Measurements from ENCODE around the gene TRIM8.
"Not testable (repeated sequence)": the region's sequence is repeated elsewhere in the genome, so short reads cannot be mapped to it uniquely, and the experiment has no call there.

TRIM8 gene

GRCh38 chr10:102675011-102675665 lies 30.9 kb downstream of the TRIM8 start:
- H3K27ac Mint-ChIP-seq = peak overlapping the region; percentile 41
- H3K4me3 Mint-ChIP-seq = no peak overlapping the region
- peaks cover 3% of the 10 kb centered on the region for H3K36me3 Mint-ChIP-seq (ENCODE audit: low read depth)
- H3K27me3 Mint-ChIP-seq (ENCODE audit: low read depth) = no peaks in the 10 kb centered on the region
- H3K9me3 Mint-ChIP-seq = no peaks in the 10 kb centered on the region
- H3K4me1 Mint-ChIP-seq (ENCODE audit: low read depth) = peaks cover 24% of the 10 kb centered on the region

GRCh38 chr10:102675666-102676533 lies 31.6 kb downstream of the TRIM8 start:
- H3K4me1 Mint-ChIP-seq (ENCODE audit: low read depth) = peaks cover 24% of the 10 kb centered on the region
- no peak overlapping the region for H3K27ac Mint-ChIP-seq
- peaks cover 3% of the 10 kb centered on the region for H3K36me3 Mint-ChIP-seq (ENCODE audit: low read depth)

DNA sequence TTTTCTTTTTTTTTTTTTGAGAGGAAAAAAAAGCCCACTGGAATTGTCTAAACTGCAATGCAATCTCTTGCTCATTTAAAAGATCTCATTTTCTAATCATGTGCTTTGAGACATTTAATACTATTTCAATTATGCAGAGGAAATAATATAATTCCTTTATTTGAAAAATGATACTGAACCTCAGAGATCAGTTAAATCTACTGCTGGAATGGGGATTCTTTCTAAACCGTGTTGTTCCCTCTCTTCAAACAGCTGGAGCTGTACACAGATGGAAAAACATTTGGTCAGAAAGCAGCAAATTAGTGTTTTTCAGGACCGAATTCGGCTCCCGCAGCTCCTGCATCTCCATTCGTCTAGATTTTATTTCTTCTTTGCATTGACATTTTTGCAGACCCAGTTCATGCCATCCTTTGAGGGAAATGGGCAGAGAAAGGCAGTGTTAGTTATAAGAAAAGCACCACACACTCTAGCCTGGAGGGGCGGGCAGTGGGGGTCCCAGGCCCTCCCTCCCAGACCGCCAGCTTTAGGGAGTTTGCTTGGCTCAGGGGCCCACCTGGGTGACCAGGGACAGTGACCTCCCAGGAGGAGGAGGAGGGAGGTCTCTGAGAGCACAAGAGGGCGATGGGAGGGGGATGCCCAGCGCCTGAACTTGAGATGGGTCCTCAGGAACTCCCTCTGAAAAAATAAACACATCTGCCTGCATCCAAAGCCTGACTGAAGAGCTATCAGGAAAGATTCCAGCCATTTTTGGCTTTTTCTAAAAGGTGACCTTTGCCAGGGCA lies 32.4 kb downstream of the TRIM8 start:
- H3K36me3 Mint-ChIP-seq (ENCODE audit: low read depth) = peaks cover 3% of the 10 kb centered on the region
- no peak overlapping the region for H3K4me3 Mint-ChIP-seq
- H3K27ac Mint-ChIP-seq = no peak overlapping the region
- H3K4me1 Mint-ChIP-seq (ENCODE audit: low read depth) = peaks cover 29% of the 10 kb centered on the region
- H3K27me3 Mint-ChIP-seq (ENCODE audit: low read depth) = no peaks in the 10 kb centered on the region
- H3K9me3 Mint-ChIP-seq = no peaks in the 10 kb centered on the region

More at GRCh38 chr10:102675666-102676533, 31.6 kb downstream of the TRIM8 start:
- H3K27me3 Mint-ChIP-seq (ENCODE audit: low read depth) = no peaks in the 10 kb centered on the region
- no peak overlapping the region for H3K4me3 Mint-ChIP-seq
- H3K9me3 Mint-ChIP-seq = no peaks in the 10 kb centered on the region

GRCh38 chr10:102677331-102678067 lies 33.2 kb downstream of the TRIM8 start:
- Mint-ChIP-seq H3K4me3 (no peak overlapping the region), H3K4me1 (ENCODE audit: low read depth) (peaks cover 35% of the 10 kb centered on the region), H3K27ac (no peak overlapping the region), H3K27me3 (ENCODE audit: low read depth) (no peaks in the 10 kb centered on the region), H3K36me3 (ENCODE audit: low read depth) (peaks cover 8% of the 10 kb centered on the region), H3K9me3 (no peaks in the 10 kb centered on the region)

GRCh38 chr10:102678068-102678400 lies 33.8 kb downstream of the TRIM8 start:
- Mint-ChIP-seq H3K4me1 (ENCODE audit: low read depth) (peaks cover 35% of the 10 kb centered on the region), H3K27me3 (ENCODE audit: low read depth) (no peaks in the 10 kb centered on the region), H3K27ac (no peak overlapping the region), H3K4me3 (no peak overlapping the region), H3K9me3 (no peaks in the 10 kb centered on the region), H3K36me3 (ENCODE audit: low read depth) (peaks cover 8% of the 10 kb centered on the region)

DNA sequence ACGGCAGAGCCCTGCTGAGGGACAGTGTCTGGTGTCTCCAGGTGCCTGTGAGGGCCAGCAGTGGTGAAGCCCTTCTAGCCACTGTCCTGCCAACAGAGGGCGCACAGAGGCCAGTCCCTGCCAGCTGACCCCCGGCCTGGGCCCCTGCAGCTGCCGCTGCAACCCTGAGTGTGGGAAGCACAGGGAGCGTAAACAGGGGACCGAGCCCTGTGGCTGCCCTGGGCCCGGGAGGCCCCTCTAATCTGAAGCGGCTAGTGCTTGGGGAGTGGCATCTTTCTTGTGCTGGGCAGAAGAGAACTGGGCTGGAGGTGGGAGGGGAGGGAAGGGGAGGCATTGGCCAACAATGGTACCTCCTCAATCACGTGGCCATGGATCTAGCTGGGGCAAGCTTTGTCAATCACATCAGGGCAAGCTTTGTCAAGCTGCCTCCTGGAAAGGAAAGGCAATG lies 34.6 kb downstream of the TRIM8 start:
- H3K9me3 Mint-ChIP-seq = no peaks in the 10 kb centered on the region
- no peak overlapping the region for H3K27ac Mint-ChIP-seq
- H3K4me1 Mint-ChIP-seq (ENCODE audit: low read depth) = peaks cover 30% of the 10 kb centered on the region
- no peaks in the 10 kb centered on the region for H3K27me3 Mint-ChIP-seq (ENCODE audit: low read depth)
- no peak overlapping the region for H3K4me3 Mint-ChIP-seq
- H3K36me3 Mint-ChIP-seq (ENCODE audit: low read depth) = peaks cover 10% of the 10 kb centered on the region

- Mint-ChIP-seq H3K9me3 (no peaks in the 10 kb centered on the region), H3K27me3 (ENCODE audit: low read depth) (no peaks in the 10 kb centered on the region), H3K4me1 (ENCODE audit: low read depth) (peaks cover 24% of the 10 kb centered on the region), H3K36me3 (ENCODE audit: low read depth) (peaks cover 12% of the 10 kb centered on the region), H3K4me3 (no peak overlapping the region), H3K27ac (no peak overlapping the region)
Observed at GRCh38 chr10:102679596-102679995, 35.3 kb downstream of the TRIM8 start.

- Mint-ChIP-seq H3K27ac (no peak overlapping the region), H3K9me3 (no peaks in the 10 kb centered on the region), H3K36me3 (ENCODE audit: low read depth) (peaks cover 17% of the 10 kb centered on the region), H3K4me3 (no peak overlapping the region), H3K4me1 (ENCODE audit: low read depth) (peaks cover 15% of the 10 kb centered on the region), H3K27me3 (ENCODE audit: low read depth) (no peaks in the 10 kb centered on the region)
Observed at GRCh38 chr10:102681696-102682095, 37.4 kb downstream of the TRIM8 start.

- Mint-ChIP-seq H3K27me3 (ENCODE audit: low read depth) (no peaks in the 10 kb centered on the region), H3K4me1 (ENCODE audit: low read depth) (peaks cover 15% of the 10 kb centered on the region), H3K4me3 (no peak overlapping the region), H3K27ac (no peak overlapping the region), H3K9me3 (no peaks in the 10 kb centered on the region), H3K36me3 (ENCODE audit: low read depth) (peaks cover 17% of the 10 kb centered on the region)
Observed at GRCh38 chr10:102682416-102682815, 38.1 kb downstream of the TRIM8 start.

DNA sequence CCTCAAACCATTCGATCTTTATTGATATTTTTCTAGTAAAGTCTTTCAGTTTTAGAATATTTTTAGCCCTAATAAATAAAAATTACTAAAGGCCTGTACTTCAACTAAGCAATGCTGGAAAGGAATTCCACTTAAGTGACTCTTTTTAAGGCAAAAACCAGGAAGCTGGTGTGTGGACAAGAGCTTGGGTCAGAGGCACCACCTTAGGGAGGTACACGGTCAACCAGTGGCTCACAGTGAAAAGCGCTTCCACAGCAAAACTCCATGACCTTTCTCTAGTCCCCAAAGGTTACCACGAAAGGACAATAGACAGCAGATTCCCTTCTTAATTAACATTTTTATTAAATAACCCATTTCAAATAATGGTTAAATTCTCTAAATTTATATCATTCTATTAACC lies 38.7 kb downstream of the TRIM8 start:
- Mint-ChIP-seq H3K4me1 (ENCODE audit: low read depth) (peaks cover 15% of the 10 kb centered on the region), H3K36me3 (ENCODE audit: low read depth) (peaks cover 17% of the 10 kb centered on the region), H3K4me3 (no peak overlapping the region), H3K27ac (no peak overlapping the region), H3K27me3 (ENCODE audit: low read depth) (no peaks in the 10 kb centered on the region), H3K9me3 (no peaks in the 10 kb centered on the region)

DNA sequence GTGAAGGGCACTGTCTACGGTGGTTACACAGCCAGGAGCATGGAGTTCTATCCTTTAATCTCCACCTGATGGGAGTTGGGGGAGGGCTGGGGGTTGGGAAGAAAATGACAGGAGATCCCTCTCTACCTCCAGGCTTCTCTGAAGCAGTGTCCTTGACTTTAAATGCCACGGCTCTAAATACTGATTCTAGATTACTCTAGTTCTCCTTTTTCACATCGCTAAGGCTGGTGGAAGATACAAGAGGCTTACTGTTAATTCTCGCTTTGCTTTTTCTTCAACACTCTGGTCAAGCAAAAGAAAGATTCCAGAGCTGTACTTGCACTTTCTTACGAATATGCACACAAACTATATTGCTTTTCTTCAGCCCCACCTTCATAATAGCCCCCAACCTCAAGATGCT lies 39.5 kb downstream of the TRIM8 start:
- Mint-ChIP-seq H3K27ac (no peak overlapping the region), H3K27me3 (ENCODE audit: low read depth) (no peaks in the 10 kb centered on the region), H3K9me3 (no peaks in the 10 kb centered on the region), H3K36me3 (ENCODE audit: low read depth) (peaks cover 14% of the 10 kb centered on the region), H3K4me3 (no peak overlapping the region), H3K4me1 (ENCODE audit: low read depth) (peaks cover 13% of the 10 kb centered on the region)

DNA sequence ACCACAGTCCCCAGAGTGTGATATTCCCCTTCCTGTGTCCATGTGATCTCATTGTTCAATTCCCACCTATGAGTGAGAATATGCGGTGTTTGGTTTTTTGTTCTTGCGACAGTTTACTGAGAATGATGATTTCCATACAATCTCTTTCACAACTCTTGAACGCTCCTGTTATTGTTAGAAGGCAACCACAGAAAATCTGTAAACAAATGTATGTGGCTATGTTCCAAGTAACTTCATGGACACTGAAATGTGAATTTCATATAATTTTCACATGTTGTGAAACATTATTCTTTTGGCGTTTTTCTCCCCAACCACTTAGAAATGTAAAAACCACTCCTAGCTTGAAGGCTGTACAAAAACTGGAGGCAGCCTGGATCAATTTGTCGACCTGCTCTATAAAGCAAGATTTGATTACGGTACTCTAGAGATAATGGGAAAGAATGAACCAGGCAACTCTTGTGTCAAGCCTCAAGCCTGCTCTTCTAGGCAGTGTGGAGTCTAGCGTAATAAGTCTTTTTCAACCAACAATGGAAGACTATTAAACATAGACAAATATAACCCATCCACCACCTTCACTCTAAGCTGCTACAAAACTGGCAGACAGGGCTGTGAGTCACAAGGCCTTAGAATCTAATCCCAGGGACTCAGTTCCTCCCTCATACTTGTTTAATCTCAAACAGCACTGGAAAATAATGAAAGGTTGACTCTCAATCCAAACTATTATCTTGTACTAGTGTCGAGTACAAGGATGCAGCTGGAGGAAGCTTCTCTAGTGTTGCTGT lies 47.2 kb downstream of the TRIM8 start:
- H3K4me3 Mint-ChIP-seq = no peak overlapping the region
- H3K27ac Mint-ChIP-seq = no peak overlapping the region

GRCh38 chr10:102695401-102695800 lies 51.1 kb downstream of the TRIM8 start:
- H3K9me3 Mint-ChIP-seq; H3K4me1 Mint-ChIP-seq (ENCODE audit: low read depth); H3K27me3 Mint-ChIP-seq (ENCODE audit: low read depth); H3K4me3 Mint-ChIP-seq; H3K27ac Mint-ChIP-seq: not testable (repeated sequence)
- H3K36me3 Mint-ChIP-seq (ENCODE audit: low read depth) = peaks cover 15% of the 10 kb centered on the region

More for the DNA sequence above, 47.2 kb downstream of the TRIM8 start:
- H3K9me3 Mint-ChIP-seq = no peaks in the 10 kb centered on the region
- peaks cover 3% of the 10 kb centered on the region for H3K36me3 Mint-ChIP-seq (ENCODE audit: low read depth)
- no peaks in the 10 kb centered on the region for H3K4me1 Mint-ChIP-seq (ENCODE audit: low read depth)
- H3K27me3 Mint-ChIP-seq (ENCODE audit: low read depth) = no peaks in the 10 kb centered on the region
